ENCODE data around the gene RAI14. TPM values are rescaled to one million over a fixed set of nuclear protein-coding genes. Genes with fewer than 3 reads are reported as not detected.

Gene RAI14
- total RNA-seq, 1 experiment from 2014 or later, result 71.5 TPM

DNA sequence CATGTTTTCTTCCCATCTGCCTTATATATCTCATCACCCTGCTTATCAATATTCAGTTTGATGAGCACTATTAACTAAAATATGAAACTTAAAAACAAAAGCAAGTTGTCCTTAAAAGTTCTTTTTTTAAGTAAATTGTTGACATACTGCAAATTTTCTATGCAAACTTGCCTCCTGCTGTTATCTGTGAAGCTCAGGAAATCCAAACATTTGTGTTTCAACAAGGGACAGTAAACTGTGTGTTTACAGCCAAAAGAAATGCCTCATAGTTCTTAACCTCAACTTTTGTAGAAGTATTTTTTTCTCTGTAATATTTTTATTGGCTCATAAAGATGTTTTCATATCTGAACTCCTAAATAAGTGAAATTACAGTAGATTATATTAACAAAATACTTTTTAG is 175.2 kb downstream of the RAI14 start:
- peaks cover 63% of the 10 kb centered on the region for H3K36me3 Mint-ChIP-seq (ENCODE audit: insufficient read depth, unreplicated experiment)
- H3K27ac Mint-ChIP-seq (ENCODE audit: unreplicated experiment), result no peak overlapping the region
- Histone ChIP-seq H3K36me3 (ENCODE audit: control insufficient read depth, insufficient read depth, low read length) (no peaks in the 10 kb centered on the region), H3K27me3 (replicated peaks; ENCODE audit: control insufficient read depth, insufficient read depth, low read length) (no peaks in the 10 kb centered on the region), H3K9me3 (no peaks in the 10 kb centered on the region), H3K4me3 (ENCODE audit: low read depth, low read length) (no peak overlapping the region), H3K4me1 (no peaks in the 10 kb centered on the region)
- BruUV-seq (replicated peaks), result no TSS peak
- ChIA-PET CTCF (no interaction called here), POLR2A (interaction anchor here (1.1 kb wide), 1 partner anchor 84 kb away, joined by 3 read pairs; the partner anchor contains the start of gene RAD1)
- no peaks in the 10 kb centered on the region for H3K9me3 Mint-ChIP-seq (ENCODE audit: unreplicated experiment)
- no peaks in the 10 kb centered on the region for H3K4me1 Mint-ChIP-seq (ENCODE audit: low read depth, unreplicated experiment)
- TF ChIP-seq, protein P1, sequence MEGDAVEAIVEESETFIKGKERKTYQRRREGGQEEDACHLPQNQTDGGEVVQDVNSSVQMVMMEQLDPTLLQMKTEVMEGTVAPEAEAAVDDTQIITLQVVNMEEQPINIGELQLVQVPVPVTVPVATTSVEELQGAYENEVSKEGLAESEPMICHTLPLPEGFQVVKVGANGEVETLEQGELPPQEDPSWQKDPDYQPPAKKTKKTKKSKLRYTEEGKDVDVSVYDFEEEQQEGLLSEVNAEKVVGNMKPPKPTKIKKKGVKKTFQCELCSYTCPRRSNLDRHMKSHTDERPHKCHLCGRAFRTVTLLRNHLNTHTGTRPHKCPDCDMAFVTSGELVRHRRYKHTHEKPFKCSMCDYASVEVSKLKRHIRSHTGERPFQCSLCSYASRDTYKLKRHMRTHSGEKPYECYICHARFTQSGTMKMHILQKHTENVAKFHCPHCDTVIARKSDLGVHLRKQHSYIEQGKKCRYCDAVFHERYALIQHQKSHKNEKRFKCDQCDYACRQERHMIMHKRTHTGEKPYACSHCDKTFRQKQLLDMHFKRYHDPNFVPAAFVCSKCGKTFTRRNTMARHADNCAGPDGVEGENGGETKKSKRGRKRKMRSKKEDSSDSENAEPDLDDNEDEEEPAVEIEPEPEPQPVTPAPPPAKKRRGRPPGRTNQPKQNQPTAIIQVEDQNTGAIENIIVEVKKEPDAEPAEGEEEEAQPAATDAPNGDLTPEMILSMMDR (IDR thresholded peaks at IDR 0.05; ENCODE audit: insufficient read depth in 1 of 2, low read depth in 1 of 2, low read length in 1 of 2, severe bottlenecking in 1 of 2, unreplicated experiment in 1 of 2), result no peak
- intact Hi-C loops (cut with micrococcal nuclease; ENCODE audit: unreplicated experiment), result no loop called here
- H3K27me3 Mint-ChIP-seq (ENCODE audit: insufficient read depth, unreplicated experiment), result no peaks in the 10 kb centered on the region
- no peak for DNase-seq
- no peak overlapping the region for H3K4me3 Mint-ChIP-seq (ENCODE audit: unreplicated experiment)

DNA sequence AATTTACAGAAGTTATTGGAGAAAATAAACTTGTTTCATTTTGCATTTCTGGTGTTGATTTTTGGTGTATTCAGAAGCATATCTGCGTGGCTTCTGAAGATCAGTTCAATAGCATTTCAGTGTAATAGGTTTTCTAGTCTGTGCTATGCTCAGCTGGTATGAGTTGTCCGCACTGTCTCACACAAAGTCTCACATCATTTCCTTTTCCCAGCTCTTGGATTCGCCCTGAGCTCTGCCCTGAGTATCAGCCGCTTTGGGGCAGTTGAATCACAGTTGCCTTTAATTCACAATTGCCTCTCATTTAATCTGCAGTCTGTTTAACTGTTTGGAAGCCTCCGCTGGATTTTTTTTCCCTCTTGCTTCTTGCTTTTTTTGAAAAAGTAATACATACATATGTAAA is 176.4 kb downstream of the RAI14 start:
- Histone ChIP-seq H3K27me3 (replicated peaks; ENCODE audit: control insufficient read depth, insufficient read depth, low read length) (no peaks in the 10 kb centered on the region), H3K9me3 (no peaks in the 10 kb centered on the region), H3K4me3 (ENCODE audit: low read depth, low read length) (no peak overlapping the region), H3K4me1 (no peaks in the 10 kb centered on the region), H3K36me3 (ENCODE audit: control insufficient read depth, insufficient read depth, low read length) (no peaks in the 10 kb centered on the region)
- TF ChIP-seq, protein P1 (IDR thresholded peaks at IDR 0.05; ENCODE audit: insufficient read depth in 1 of 2, low read depth in 1 of 2, low read length in 1 of 2, severe bottlenecking in 1 of 2, unreplicated experiment in 1 of 2), result no peak
- intact Hi-C loops (cut with micrococcal nuclease; ENCODE audit: unreplicated experiment), result no loop called here
- Mint-ChIP-seq H3K9me3 (ENCODE audit: unreplicated experiment) (no peaks in the 10 kb centered on the region), H3K27ac (ENCODE audit: unreplicated experiment) (no peak overlapping the region), H3K4me3 (ENCODE audit: unreplicated experiment) (no peak overlapping the region), H3K36me3 (ENCODE audit: insufficient read depth, unreplicated experiment) (peaks cover 50% of the 10 kb centered on the region), H3K4me1 (ENCODE audit: low read depth, unreplicated experiment) (no peaks in the 10 kb centered on the region), H3K27me3 (ENCODE audit: insufficient read depth, unreplicated experiment) (no peaks in the 10 kb centered on the region)
- no TSS peak for BruUV-seq (replicated peaks)
- ChIA-PET POLR2A (interaction anchor here (1.1 kb wide), 1 partner anchor 82 kb away, joined by 3 read pairs; the partner anchor contains the start of gene RAD1), CTCF (no interaction called here)
- DNase-seq, result no peak

DNA sequence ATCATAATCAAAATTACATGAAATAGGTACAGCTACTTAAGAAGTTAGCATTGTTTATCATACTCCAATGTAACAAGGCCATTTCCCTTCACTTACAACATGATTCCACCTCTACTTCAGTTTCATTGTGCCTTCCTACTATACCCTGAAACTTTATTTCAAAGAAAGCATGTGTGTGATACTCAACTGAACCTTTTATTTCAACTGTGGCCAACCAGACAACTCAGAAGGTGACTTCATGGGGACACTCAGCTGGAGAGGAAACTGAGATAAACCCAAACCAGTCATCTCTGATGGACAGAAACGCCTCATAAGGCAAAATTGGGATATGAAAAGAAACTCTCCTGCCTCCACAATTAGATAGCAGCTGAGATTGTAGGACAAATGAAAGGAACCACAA is 177.0 kb downstream of the RAI14 start:
- Histone ChIP-seq H3K27me3 (replicated peaks; ENCODE audit: control insufficient read depth, insufficient read depth, low read length) (no peaks in the 10 kb centered on the region), H3K9me3 (no peaks in the 10 kb centered on the region), H3K36me3 (ENCODE audit: control insufficient read depth, insufficient read depth, low read length) (no peaks in the 10 kb centered on the region), H3K4me3 (ENCODE audit: low read depth, low read length) (no peak overlapping the region), H3K4me1 (no peaks in the 10 kb centered on the region)
- no peaks in the 10 kb centered on the region for H3K27me3 Mint-ChIP-seq (ENCODE audit: insufficient read depth, unreplicated experiment)
- CTCF ChIA-PET, result no interaction called here
- no peak for DNase-seq
- POLR2A ChIA-PET, result no interaction called here
- no peak overlapping the region for H3K4me3 Mint-ChIP-seq (ENCODE audit: unreplicated experiment)
- no peak overlapping the region for H3K27ac Mint-ChIP-seq (ENCODE audit: unreplicated experiment)
- no TSS peak for BruUV-seq (replicated peaks)
- TF ChIP-seq, protein P1 (IDR thresholded peaks at IDR 0.05; ENCODE audit: insufficient read depth in 1 of 2, low read depth in 1 of 2, low read length in 1 of 2, severe bottlenecking in 1 of 2, unreplicated experiment in 1 of 2), result no peak
- H3K36me3 Mint-ChIP-seq (ENCODE audit: insufficient read depth, unreplicated experiment), result peaks cover 47% of the 10 kb centered on the region
- intact Hi-C loops (cut with micrococcal nuclease; ENCODE audit: unreplicated experiment), result no loop called here
- no peaks in the 10 kb centered on the region for H3K9me3 Mint-ChIP-seq (ENCODE audit: unreplicated experiment)
- peaks cover under 1% of the 10 kb centered on the region for H3K4me1 Mint-ChIP-seq (ENCODE audit: low read depth, unreplicated experiment)
